Activated naive CD8-positive, alpha-beta T cell (primary cell): Measurements from ENCODE around the gene PTGFRN.

Experiments
- H3K27ac Mint-ChIP-seq: one replicate; pipeline ENCODE4 v1.8.0; 2021; ENCODE audit warnings: mixed read lengths
- H3K27me3 Mint-ChIP-seq: one replicate; pipeline ENCODE4 v1.8.0; 2021; ENCODE audit warnings: mixed read lengths
- H3K36me3 Mint-ChIP-seq: one replicate; pipeline ENCODE4 v1.8.0; 2021; ENCODE audit warnings: mixed read lengths
- H3K4me1 Mint-ChIP-seq: one replicate; pipeline ENCODE4 v1.8.0; 2021; ENCODE audit warnings: low read depth, mixed read lengths
- H3K4me3 Mint-ChIP-seq: one replicate; pipeline ENCODE4 v1.8.0; 2021; ENCODE audit warnings: mild to moderate bottlenecking, mixed read lengths
- H3K9me3 Mint-ChIP-seq: one replicate; pipeline ENCODE4 v1.8.0; 2021; ENCODE audit warnings: low read depth, mixed read lengths

The PTGFRN gene

DNA sequence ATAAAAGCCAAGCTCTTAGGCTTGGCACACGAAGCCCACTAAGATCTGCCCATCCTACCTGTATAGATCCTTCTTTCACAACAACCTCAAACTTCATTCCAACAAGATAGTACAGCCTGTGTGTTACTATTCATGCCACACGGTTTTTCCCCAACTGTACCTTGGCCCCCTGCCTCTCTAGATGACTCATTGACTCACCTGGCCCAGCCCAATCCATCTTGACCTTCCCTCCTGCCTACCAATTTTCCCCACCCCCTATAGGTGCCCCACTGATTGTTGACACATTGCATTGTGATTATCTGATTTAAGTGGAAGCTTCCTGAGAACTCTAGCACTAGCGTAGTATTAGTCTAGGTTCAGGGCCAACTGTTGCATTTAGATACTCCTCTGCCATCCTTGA is 89.9 kb downstream of the PTGFRN start:
- no peak overlapping the region for H3K4me3 Mint-ChIP-seq
- H3K4me1 Mint-ChIP-seq, result peaks cover 49% of the 10 kb centered on the region
- peak overlapping the region; percentile 92 for H3K27ac Mint-ChIP-seq
- H3K27me3 Mint-ChIP-seq, result no peaks in the 10 kb centered on the region
- H3K9me3 Mint-ChIP-seq, result no peaks in the 10 kb centered on the region
- H3K36me3 Mint-ChIP-seq, result no peaks in the 10 kb centered on the region

DNA sequence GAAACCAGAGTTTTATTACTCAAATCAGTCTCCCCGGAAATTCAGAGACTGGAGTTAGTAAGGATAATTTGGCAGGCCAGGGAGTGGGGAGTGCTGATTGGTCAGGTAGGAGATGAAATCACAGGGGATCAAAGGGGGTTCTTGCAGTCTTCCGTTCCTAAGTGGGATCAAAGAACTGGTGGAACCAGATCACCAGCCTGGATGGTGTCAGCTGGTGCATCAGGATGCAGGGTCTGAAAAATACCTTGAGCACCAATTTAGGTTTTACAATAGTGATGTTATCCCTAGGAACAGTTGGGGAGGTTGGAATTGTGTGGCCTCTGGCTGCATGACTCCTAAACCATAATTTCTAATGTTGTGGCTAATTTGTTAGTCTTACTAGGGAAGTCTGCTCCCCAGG is 90.4 kb downstream of the PTGFRN start:
- no peaks in the 10 kb centered on the region for H3K27me3 Mint-ChIP-seq
- H3K27ac Mint-ChIP-seq, result peak overlapping the region; percentile 92
- no peak overlapping the region for H3K4me3 Mint-ChIP-seq
- H3K4me1 Mint-ChIP-seq, result peaks cover 54% of the 10 kb centered on the region
- no peaks in the 10 kb centered on the region for H3K9me3 Mint-ChIP-seq
- no peaks in the 10 kb centered on the region for H3K36me3 Mint-ChIP-seq

DNA sequence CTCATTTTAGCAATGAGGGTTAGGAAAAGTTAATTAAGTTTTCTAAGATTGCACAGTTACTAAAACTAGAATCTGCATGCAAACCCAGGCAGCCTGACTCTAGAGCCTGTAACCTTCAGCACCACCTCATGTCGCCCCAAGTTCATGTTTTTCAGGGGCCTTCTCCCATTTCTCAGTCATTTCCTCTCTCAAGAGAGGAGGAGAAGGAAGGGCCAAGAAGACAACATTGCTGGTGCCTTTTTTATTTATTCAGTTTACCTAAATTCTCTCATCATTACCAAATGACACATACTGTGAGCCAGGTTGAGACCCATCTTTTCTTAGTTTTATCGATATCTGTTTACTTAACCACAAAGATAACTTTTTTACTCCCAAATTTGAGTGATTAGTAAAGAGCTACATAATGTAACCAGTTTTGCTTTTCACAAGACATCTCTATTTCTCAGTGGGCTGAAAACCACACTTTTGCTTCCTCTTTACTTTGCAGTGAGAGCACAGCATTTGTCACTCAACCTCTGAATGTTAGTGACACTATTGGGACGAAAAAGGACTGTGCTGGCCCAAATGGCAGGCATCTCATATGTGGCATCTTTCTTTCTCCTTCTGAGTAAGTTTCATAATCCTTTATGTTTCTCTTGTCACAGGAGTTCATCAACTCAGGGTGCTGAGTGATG is 91.7 kb downstream of the PTGFRN start, which contains the start of gene CD101:
CD101 (plus strand) TSS at position 507 of the 674 bp plus-strand sequence; CDS start at position 565, 58 bp downstream.
- Mint-ChIP-seq H3K4me1 (peaks cover 65% of the 10 kb centered on the region), H3K4me3 (peak within 1 kb of the TSS; percentile 73), H3K27me3 (no peaks in the 10 kb centered on the region)

DNA sequence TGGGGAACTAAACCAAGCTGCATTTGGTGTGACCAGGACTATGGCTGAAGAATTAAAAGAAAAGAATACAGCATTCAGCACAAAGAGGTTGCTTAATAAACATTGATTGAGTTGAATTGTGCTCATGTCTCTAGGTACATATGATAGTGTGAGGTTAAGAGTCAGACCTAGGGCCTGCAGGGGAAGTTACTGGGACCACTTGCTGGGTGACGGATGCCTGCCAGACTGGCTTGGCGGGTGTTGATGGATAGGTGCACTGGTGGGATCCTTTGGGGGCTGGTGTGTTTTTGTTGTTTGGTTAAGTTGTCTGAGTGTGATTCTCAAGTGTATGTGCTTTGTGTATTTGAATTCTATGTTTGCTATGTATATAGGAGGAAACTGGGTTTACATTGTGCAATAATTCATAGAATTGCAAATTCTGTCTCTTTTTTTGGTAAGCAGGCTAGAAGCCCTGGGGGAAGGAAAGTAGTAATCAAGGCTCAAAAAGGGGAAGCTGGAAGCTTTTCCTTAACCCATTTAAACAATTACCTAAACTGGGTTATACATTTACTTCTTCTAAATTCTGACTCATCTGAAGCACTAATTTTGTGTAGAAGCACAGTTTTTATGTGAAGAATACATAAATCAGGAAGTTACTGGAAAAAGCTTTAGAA is 93.6 kb downstream of the PTGFRN start:
- Mint-ChIP-seq H3K27ac (peak overlapping the region; percentile 86), H3K36me3 (peaks cover 3% of the 10 kb centered on the region), H3K27me3 (no peaks in the 10 kb centered on the region), H3K4me3 (peak overlapping the region; percentile 59), H3K4me1 (peaks cover 83% of the 10 kb centered on the region), H3K9me3 (no peaks in the 10 kb centered on the region)

More for the DNA sequence above, 91.7 kb downstream of the PTGFRN start, which contains the start of gene CD101:
- Mint-ChIP-seq H3K9me3 (no peaks in the 10 kb centered on the region), H3K36me3 (peaks cover 3% of the 10 kb centered on the region), H3K27ac (peak within 1 kb of the TSS; percentile 92)

DNA sequence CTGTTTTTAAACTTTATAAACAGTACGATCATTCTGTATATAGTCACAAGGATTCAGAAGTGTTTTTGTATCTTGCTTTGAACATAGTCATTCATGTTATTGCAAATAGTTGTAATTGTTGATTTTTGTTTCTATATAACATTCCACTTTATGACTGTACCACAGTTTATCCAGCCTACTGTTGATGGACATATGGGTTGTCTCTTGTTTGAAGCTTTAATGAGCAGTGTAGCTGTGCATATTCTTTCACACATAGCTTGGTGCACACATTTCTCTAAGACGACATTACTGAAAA is 98.0 kb downstream of the PTGFRN start:
- peaks cover 82% of the 10 kb centered on the region for H3K4me1 Mint-ChIP-seq
- H3K36me3 Mint-ChIP-seq, result peaks cover 16% of the 10 kb centered on the region
- H3K27ac Mint-ChIP-seq, result peak overlapping the region; percentile 84
- no peaks in the 10 kb centered on the region for H3K27me3 Mint-ChIP-seq
- no peaks in the 10 kb centered on the region for H3K9me3 Mint-ChIP-seq
- H3K4me3 Mint-ChIP-seq, result peak overlapping the region; percentile 80

DNA sequence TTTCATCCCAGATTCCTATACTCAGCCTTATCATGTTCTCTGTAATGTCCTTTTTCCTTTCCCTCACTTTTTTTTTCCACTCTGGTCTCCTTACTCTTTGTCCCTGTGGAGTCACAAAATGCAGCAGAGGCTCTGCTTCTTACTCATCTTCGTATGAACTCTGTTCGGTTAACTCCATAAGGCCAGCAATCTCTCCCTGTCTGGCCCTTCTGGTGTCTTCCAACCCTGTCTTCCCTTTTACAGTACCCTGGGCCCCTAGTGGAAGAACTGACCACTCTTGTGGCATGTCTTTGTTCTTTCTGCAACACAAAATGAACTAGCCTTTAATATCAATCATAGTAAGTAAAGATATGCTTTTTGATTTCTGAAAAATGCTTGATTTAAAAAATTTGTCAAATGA is 98.9 kb downstream of the PTGFRN start:
- Mint-ChIP-seq H3K27ac (peak overlapping the region; percentile 93), H3K9me3 (no peaks in the 10 kb centered on the region), H3K4me1 (peaks cover 79% of the 10 kb centered on the region), H3K27me3 (no peaks in the 10 kb centered on the region), H3K36me3 (peaks cover 16% of the 10 kb centered on the region), H3K4me3 (peak overlapping the region; percentile 66)

DNA sequence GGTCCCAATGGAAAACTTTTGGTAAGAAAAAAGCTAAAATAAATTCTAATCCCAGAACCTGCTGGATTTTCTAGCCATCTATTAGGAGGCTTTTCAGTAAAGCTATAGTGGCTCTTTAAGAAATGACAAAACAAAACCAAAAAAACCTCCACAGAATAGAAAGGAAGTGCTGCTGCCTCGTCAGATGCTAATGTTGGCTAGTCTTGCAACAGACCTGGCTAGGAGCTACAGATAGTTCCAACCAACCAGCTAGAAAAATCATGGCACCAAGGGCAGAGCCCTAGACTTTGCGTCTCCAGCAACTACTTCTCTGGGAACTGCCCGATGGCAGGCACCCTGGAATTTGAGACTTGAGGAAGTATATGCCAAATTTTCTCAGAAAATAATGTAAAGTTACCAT is 99.4 kb downstream of the PTGFRN start:
- H3K4me1 Mint-ChIP-seq, result peaks cover 78% of the 10 kb centered on the region

DNA sequence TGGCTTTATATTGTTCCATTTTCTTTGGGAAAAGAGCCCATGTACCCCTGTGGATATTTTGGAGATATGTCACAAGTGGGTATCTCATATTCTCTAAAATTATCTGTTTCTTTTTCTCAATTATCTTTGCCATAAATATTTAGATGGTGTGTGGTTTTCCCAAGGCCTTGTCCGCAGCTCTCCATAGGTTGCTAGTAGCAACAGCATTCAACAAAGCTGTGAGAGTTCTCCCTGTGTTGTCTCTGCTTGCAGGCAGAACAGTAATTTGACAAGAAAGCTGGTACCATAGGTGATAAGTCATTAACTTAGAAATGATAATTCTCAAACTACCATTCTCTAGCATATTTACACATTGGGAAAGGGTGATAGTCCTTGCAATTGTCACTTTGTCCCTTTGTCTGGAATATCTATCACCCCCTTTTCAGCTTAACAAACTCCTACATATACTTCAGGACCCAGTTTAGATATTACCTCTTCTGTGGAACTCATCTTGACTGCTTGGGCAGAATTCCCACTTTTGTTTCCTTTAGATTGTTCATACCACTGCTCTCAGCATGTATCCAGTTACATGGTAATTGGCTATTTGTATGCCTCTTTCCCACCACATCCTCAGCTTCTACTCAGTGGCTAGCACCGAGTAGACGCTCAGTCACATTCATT is 100.7 kb downstream of the PTGFRN start:
- no peaks in the 10 kb centered on the region for H3K27me3 Mint-ChIP-seq
- peaks cover 70% of the 10 kb centered on the region for H3K4me1 Mint-ChIP-seq
- peak overlapping the region; percentile 11 for H3K4me3 Mint-ChIP-seq
- peaks cover 20% of the 10 kb centered on the region for H3K36me3 Mint-ChIP-seq
- no peaks in the 10 kb centered on the region for H3K9me3 Mint-ChIP-seq
- H3K27ac Mint-ChIP-seq, result peak overlapping the region; percentile 13

More for the DNA sequence above, 99.4 kb downstream of the PTGFRN start:
- peaks cover 17% of the 10 kb centered on the region for H3K36me3 Mint-ChIP-seq
- H3K4me3 Mint-ChIP-seq, result peak overlapping the region; percentile 66
- peak overlapping the region; percentile 93 for H3K27ac Mint-ChIP-seq
- H3K27me3 Mint-ChIP-seq, result no peaks in the 10 kb centered on the region
- no peaks in the 10 kb centered on the region for H3K9me3 Mint-ChIP-seq

DNA sequence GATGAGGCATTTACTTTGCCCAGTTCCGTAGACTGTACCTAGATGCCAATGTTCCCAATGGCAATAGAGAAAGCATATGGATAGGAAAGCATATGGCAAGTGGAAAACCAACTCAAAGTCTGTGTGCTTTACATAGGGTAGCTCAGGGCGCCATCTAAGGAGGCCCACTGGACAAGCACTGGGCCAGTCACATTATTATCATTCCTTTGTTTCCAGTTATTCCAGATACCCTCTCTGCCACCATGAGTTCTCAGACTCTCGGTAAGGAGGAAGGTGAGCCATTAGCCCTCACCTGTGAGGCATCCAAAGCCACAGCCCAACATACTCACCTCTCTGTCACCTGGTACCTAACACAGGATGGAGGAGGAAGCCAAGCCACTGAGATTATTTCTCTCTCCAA is 101.6 kb downstream of the PTGFRN start:
- Mint-ChIP-seq H3K27ac (no peak overlapping the region), H3K9me3 (no peaks in the 10 kb centered on the region), H3K27me3 (no peaks in the 10 kb centered on the region), H3K4me1 (peaks cover 64% of the 10 kb centered on the region), H3K36me3 (peaks cover 17% of the 10 kb centered on the region), H3K4me3 (no peak overlapping the region)

DNA sequence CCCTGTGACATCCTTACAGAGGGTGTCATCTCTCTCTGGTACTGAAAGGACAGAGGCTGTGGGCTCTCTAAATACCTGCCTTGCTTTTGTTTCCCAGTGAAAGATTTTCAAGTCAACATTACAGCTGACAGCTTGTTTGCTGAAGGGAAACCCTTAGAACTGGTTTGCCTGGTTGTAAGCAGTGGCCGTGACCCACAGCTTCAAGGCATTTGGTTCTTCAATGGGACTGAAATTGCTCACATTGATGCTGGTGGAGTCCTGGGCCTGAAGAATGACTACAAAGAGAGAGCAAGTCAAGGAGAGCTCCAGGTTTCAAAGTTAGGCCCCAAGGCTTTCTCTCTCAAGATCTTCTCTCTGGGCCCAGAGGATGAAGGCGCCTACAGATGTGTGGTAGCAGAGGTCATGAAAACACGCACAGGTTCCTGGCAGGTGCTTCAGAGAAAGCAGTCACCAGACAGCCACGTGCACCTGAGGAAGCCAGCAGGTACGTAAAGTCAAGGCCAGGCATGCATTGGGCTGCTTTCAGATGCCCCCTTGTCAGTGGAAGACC is 103.7 kb downstream of the PTGFRN start:
- Mint-ChIP-seq H3K36me3 (peaks cover 20% of the 10 kb centered on the region), H3K27ac (no peak overlapping the region), H3K4me1 (peaks cover 60% of the 10 kb centered on the region)

DNA sequence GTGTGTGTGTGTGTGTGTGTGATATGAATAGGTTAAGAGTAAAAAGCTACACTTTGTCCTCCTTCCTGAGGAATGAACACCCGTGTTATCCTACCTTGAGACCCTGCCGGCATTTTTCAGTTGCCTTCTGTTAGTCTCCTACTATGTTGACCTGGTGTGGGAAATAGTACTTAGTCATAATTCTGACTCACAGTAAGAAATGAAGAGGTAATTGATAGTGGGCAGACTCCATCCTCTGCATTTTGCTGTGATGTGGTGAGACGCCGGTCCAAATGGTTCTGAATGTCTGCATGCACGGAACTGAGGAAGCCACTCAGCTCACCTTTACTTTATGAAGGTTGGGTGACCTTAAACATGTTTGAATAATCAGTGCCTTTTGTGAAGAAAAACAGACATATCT is 104.5 kb downstream of the PTGFRN start:
- no peaks in the 10 kb centered on the region for H3K9me3 Mint-ChIP-seq
- peaks cover 54% of the 10 kb centered on the region for H3K4me1 Mint-ChIP-seq
- H3K4me3 Mint-ChIP-seq, result no peak overlapping the region
- peak overlapping the region; percentile 37 for H3K27ac Mint-ChIP-seq
- no peaks in the 10 kb centered on the region for H3K27me3 Mint-ChIP-seq
- H3K36me3 Mint-ChIP-seq, result peaks cover 27% of the 10 kb centered on the region

More for the DNA sequence above, 103.7 kb downstream of the PTGFRN start:
- Mint-ChIP-seq H3K9me3 (no peaks in the 10 kb centered on the region), H3K4me3 (no peak overlapping the region), H3K27me3 (no peaks in the 10 kb centered on the region)

DNA sequence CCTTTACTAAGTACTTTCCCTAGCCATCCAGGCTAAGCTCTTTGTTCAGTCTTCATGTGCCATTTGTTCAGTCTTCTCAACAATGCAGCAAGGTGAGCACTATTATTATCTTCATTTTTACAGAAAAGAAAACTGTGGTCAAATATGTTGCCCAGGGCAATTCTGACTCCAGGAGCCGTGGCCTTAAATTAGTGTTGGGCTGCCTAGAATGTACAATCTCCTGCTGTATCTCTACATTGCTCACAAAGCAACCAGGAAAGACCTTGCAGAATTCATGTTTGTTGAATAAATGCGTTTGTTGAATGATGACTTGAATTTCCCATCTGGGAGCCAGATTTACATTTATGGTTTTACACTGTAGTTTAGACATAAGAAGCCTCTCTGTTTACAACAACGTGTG is 106.0 kb downstream of the PTGFRN start:
- H3K27me3 Mint-ChIP-seq, result no peaks in the 10 kb centered on the region
- H3K36me3 Mint-ChIP-seq, result peaks cover 30% of the 10 kb centered on the region
- H3K27ac Mint-ChIP-seq, result no peak overlapping the region
- peaks cover 39% of the 10 kb centered on the region for H3K4me1 Mint-ChIP-seq
- no peaks in the 10 kb centered on the region for H3K9me3 Mint-ChIP-seq
- no peak overlapping the region for H3K4me3 Mint-ChIP-seq

DNA sequence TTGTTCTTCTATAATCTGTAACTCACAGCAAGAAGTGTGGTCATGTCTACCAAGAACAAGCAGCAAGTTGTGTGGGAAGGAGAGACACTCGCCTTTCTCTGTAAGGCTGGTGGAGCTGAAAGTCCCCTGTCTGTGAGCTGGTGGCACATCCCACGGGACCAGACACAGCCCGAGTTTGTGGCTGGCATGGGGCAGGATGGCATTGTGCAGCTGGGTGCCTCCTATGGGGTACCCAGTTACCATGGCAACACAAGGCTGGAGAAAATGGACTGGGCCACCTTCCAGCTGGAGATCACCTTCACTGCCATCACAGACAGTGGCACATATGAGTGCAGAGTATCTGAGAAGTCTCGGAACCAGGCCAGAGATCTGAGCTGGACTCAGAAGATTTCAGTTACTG is 107.3 kb downstream of the PTGFRN start:
- Mint-ChIP-seq H3K4me3 (no peak overlapping the region), H3K9me3 (no peaks in the 10 kb centered on the region), H3K27me3 (no peaks in the 10 kb centered on the region), H3K27ac (no peak overlapping the region), H3K36me3 (peaks cover 32% of the 10 kb centered on the region), H3K4me1 (peaks cover 33% of the 10 kb centered on the region)

DNA sequence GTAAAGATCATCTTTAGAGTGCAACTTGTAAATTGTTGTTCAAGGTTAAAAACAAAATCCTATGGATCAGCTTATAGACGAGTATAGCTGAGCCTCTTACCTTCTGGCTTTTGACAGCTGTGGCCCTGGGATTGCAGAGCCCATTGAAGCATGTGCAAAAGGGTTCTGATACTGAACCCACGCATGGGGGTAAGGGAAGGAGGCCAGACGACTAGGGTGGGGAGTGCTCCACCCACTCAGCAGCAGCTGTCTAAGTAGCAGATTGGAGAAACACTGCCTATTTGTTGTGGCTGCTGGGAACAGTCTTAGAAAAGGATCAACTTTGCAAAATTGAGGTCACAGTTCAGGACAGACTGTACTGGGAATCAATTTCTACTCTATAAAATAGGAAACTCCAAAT is 107.9 kb downstream of the PTGFRN start:
- no peaks in the 10 kb centered on the region for H3K27me3 Mint-ChIP-seq
- peaks cover 32% of the 10 kb centered on the region for H3K4me1 Mint-ChIP-seq
- H3K27ac Mint-ChIP-seq, result no peak overlapping the region
- peaks cover 33% of the 10 kb centered on the region for H3K36me3 Mint-ChIP-seq
- no peaks in the 10 kb centered on the region for H3K9me3 Mint-ChIP-seq
- H3K4me3 Mint-ChIP-seq, result no peak overlapping the region

DNA sequence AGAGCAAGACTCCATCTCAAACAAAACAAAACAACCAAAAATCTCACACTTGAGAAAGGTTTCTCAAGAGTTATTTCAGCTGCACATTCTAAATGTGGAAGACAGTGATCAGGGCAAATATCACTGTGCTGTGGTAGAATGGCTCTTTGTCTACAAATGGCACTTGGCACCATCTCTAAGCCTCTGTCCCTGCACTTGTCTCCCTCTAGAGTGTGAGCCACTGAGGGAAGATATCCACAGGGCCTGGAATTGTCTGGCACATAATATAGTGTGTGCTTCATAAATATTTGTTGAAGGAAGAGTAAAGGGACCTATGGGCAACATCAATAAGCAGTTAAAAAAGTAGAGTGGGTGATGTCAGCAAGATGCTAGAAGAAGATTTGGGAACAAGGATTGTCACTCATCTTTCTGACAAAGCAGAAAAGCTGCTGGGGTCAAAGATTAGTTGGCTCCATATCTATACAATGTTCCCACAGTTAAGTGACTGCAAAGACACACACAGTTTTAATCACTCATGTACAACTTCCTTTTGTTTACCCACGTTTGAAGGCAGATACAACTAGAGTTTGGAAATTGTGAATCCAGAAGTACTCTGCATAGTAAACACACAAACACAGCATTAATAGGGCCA is 110.9 kb downstream of the PTGFRN start:
- Mint-ChIP-seq H3K27ac (no peak overlapping the region), H3K36me3 (peaks cover 42% of the 10 kb centered on the region), H3K9me3 (no peaks in the 10 kb centered on the region)

More for the DNA sequence above, 110.9 kb downstream of the PTGFRN start:
- Mint-ChIP-seq H3K27me3 (no peaks in the 10 kb centered on the region), H3K4me1 (peaks cover 17% of the 10 kb centered on the region), H3K4me3 (no peak overlapping the region)
